ENCODE data around the gene FSTL1. TPM values are rescaled to one million over a fixed set of nuclear protein-coding genes. Genes with fewer than 3 reads are reported as not detected.

FSTL1 gene
- total and polyA plus RNA-seq, 4 experiments from 2014 or later: 0.47 TPM; not detected in 3

GRCh38 chr3:120348991-120349854 lies 101.6 kb downstream of the FSTL1 start, which contains the start of gene LRRC58:
LRRC58 (minus strand) TSS chr3:120349354; CDS start chr3:120349243, 111 bp downstream.
- peak; percentile 86 to 93 (median 93) for DNase-seq
- Mint-ChIP-seq H3K4me1 (peaks cover 35 to 49% (median 43%) of the 10 kb centered on the region in 4 donors), H3K27me3 (peaks cover 2% of the 10 kb centered on the region in 2 donors), H3K4me3 (peak within 1 kb of the TSS; percentile 88 to 95 (median 93)), H3K36me3 (peaks cover 0 to 12% of the 10 kb centered on the region in 2 donors), H3K27ac (peak within 1 kb of the TSS; percentile 87 to 96 (median 92)), H3K9me3 (no peaks in the 10 kb centered on the region)
- CTCF ChIA-PET (ENCODE audit: partially characterized antibody): interaction anchor here (0.8 to 4.5 kb wide), 16 partner anchors 9 to 1125 kb away, joined by 3 to 21 read pairs (median 4); partner anchors contain the start of gene NDUFB4
- Histone ChIP-seq H3K27ac (ENCODE audit: low read depth, low read length) (peak within 1 kb of the TSS; percentile 77), H3K9me3 (ENCODE audit: control insufficient read depth in 1 of 2, low read length in 2 of 2) (no peaks in the 10 kb centered on the region), H3K4me1 (ENCODE audit: insufficient read depth, low read length) (peaks cover 46% of the 10 kb centered on the region), H3K4me3 (ENCODE audit: low read length in 2 of 2) (peak within 1 kb of the TSS; percentile 67 to 91), H3K27me3 (ENCODE audit: insufficient read depth, low read length) (no peaks in the 10 kb centered on the region), H3K36me3 (ENCODE audit: insufficient read depth, low read length) (no peaks in the 10 kb centered on the region)
- POLR2A ChIA-PET (ENCODE audit: partially characterized antibody): interaction anchor here (0.6 to 3.8 kb wide), 24 partner anchors 8 to 1055 kb away, joined by 3 to 47 read pairs (median 4); partner anchors contain the start of genes ARHGAP31, COX17, GSK3B and GTF2E1
- intact Hi-C loops (cut with micrococcal nuclease): loop anchor here (1.0 to 10.0 kb wide), 8 partner anchors 68 to 884 kb away; partner anchors contain the start of genes COX17, GSK3B, GTF2E1 and NDUFB4

- peaks cover 0 to 16% of the 10 kb centered on the region in 2 donors for H3K36me3 Mint-ChIP-seq
- no peaks in the 10 kb centered on the region for H3K36me3 ChIP-seq (ENCODE audit: insufficient read depth, low read length)
- no peaks in the 10 kb centered on the region for H3K9me3 Mint-ChIP-seq
- H3K4me3 Mint-ChIP-seq: peak overlapping the region; percentile 88 to 93 (median 92)
- intact Hi-C loops (cut with micrococcal nuclease): loop anchor here (2.0 to 10.0 kb wide), 6 partner anchors 68 to 884 kb away; partner anchors contain the start of genes COX17, NDUFB4, POGLUT1 and TMEM39A
- peak in 4 of 5 donors; percentile 68 to 79 (median 74) for DNase-seq
- peaks cover 2% of the 10 kb centered on the region in 2 donors for H3K27me3 Mint-ChIP-seq
- ChIA-PET POLR2A (ENCODE audit: partially characterized antibody) (interaction anchor here (0.7 to 3.8 kb wide), 21 partner anchors 8 to 1054 kb away, joined by 3 to 47 read pairs (median 5); partner anchors contain the start of genes ARHGAP31, COX17, GSK3B and GTF2E1), CTCF (ENCODE audit: partially characterized antibody) (interaction anchor here (0.9 to 4.5 kb wide), 14 partner anchors 10 to 1124 kb away, joined by 3 to 21 read pairs (median 4); partner anchors contain the start of gene NDUFB4)
- H3K27ac Mint-ChIP-seq: peak overlapping the region; percentile 86 to 94 (median 89)
- H3K4me3 ChIP-seq (ENCODE audit: low read length in 2 of 2): peak overlapping the region; percentile 67 to 91
- H3K4me1 ChIP-seq (ENCODE audit: insufficient read depth, low read length): peaks cover 55% of the 10 kb centered on the region
- H3K9me3 ChIP-seq (ENCODE audit: control insufficient read depth in 1 of 2, low read length in 2 of 2): no peaks in the 10 kb centered on the region
- H3K27ac ChIP-seq (ENCODE audit: low read depth, low read length): peak overlapping the region; percentile 77
- no peaks in the 10 kb centered on the region for H3K27me3 ChIP-seq (ENCODE audit: insufficient read depth, low read length)
- peaks cover 42 to 57% (median 50%) of the 10 kb centered on the region in 4 donors for H3K4me1 Mint-ChIP-seq
Observed at GRCh38 chr3:120348065-120348990, 102.5 kb downstream of the FSTL1 start.

- H3K4me3 ChIP-seq (ENCODE audit: low read length in 2 of 2): no peak overlapping the region
- intact Hi-C loops (cut with micrococcal nuclease): loop anchor here (1.0 to 10.0 kb wide), 6 partner anchors 16 to 880 kb away; partner anchors contain the start of genes COX17, GSK3B, POGLUT1 and TMEM39A
- peak; percentile 41 to 73 (median 63) for DNase-seq
- H3K36me3 Mint-ChIP-seq: peaks cover 19 to 27% of the 10 kb centered on the region in 2 donors
- H3K4me3 Mint-ChIP-seq: peak overlapping the region in 7 of 8 donors; percentile 25 to 74 (median 70)
- H3K27ac Mint-ChIP-seq: peak overlapping the region; percentile 64 to 87 (median 83)
- H3K9me3 ChIP-seq (ENCODE audit: control insufficient read depth in 1 of 2, low read length in 2 of 2): no peaks in the 10 kb centered on the region
- H3K27me3 ChIP-seq (ENCODE audit: insufficient read depth, low read length): no peaks in the 10 kb centered on the region
- POLR2A ChIA-PET (ENCODE audit: partially characterized antibody): interaction anchor here (1.1 to 1.9 kb wide), 2 partner anchors 249 to 251 kb away, joined by 4 to 6 read pairs; partner anchors contain the start of gene GSK3B
- no peaks in the 10 kb centered on the region for H3K27me3 Mint-ChIP-seq
- H3K4me1 Mint-ChIP-seq: peaks cover 49 to 71% (median 61%) of the 10 kb centered on the region in 4 donors
- H3K4me1 ChIP-seq (ENCODE audit: insufficient read depth, low read length): peaks cover 52% of the 10 kb centered on the region
- H3K27ac ChIP-seq (ENCODE audit: low read depth, low read length): no peak overlapping the region
- H3K9me3 Mint-ChIP-seq: peaks cover 0 to 6% (median 2%) of the 10 kb centered on the region in 8 donors
- H3K36me3 ChIP-seq (ENCODE audit: insufficient read depth, low read length): no peaks in the 10 kb centered on the region
- CTCF ChIA-PET (ENCODE audit: partially characterized antibody): interaction anchor here (1.8 kb wide), 1 partner anchor 73 kb away, joined by 12 read pairs; no protein-coding TSS in a partner anchor
Observed at GRCh38 chr3:120344349-120344748, 106.4 kb downstream of the FSTL1 start.

Other genes starting within 250 kb of the FSTL1 start
- not detected for gene GPR156, start 165.8 kb downstream of the FSTL1 start, total RNA-seq
- not detected for gene GPR156, start 165.8 kb downstream of the FSTL1 start, polyA plus RNA-seq
- gene LRRC58, start 101.6 kb downstream of the FSTL1 start, total RNA-seq: 10 to 100 TPM; 23.0 to 23.6 TPM
- gene LRRC58, start 101.6 kb downstream of the FSTL1 start, polyA plus RNA-seq: 1 to 10 TPM; 6.0 to 8.8 TPM
- 10 to 100 TPM; 82.1 to 82.8 TPM for gene NDUFB4, start 145.3 kb upstream of the FSTL1 start, total RNA-seq
- 100 to 1,000 TPM; 243 to 257 TPM for gene NDUFB4, start 145.3 kb upstream of the FSTL1 start, polyA plus RNA-seq
- gene HGD, start 231.2 kb upstream of the FSTL1 start, total RNA-seq: 1 to 10 TPM; 2.6 to 3.0 TPM
- gene HGD, start 231.2 kb upstream of the FSTL1 start, polyA plus RNA-seq: not detected